MM.1S (cell line): Measurements from ENCODE around the gene KIAA1328.

ENCODE experiments used
- DNase-seq: peaks from one replicate; pipeline ENCODE4 v3.0.0-alpha.2; 2015
- H2AFZ ChIP-seq: fragments of 300-600 bp; sonication (generic); 2 replicates; pipeline ENCODE4 v1.6.0; 2016; ENCODE audit warnings: antibody characterized with exemption, low read length
- H3F3A ChIP-seq: fragments of 300-600 bp; sonication (generic); 2 replicates; pipeline ENCODE4 v1.6.1; 2016; ENCODE audit warnings: mild to moderate bottlenecking, antibody characterized with exemption, low read length, moderate library complexity, mixed read lengths; ENCODE audit not compliant: insufficient read depth
- H3K27ac ChIP-seq: fragments of 300-600 bp; sonication (generic); 2 replicates; pipeline ENCODE4 v1.5.1; 2016; ENCODE audit warnings: mild to moderate bottlenecking, low read length
- H3K27me3 ChIP-seq: fragments of 300-600 bp; sonication (generic); replicated peaks from 2 replicates; pipeline ENCODE4 v1.6.0; 2016; ENCODE audit warnings: low read length; ENCODE audit not compliant: insufficient read depth
- H3K36me3 ChIP-seq: fragments of 300-600 bp; sonication (generic); replicated peaks from 2 replicates; pipeline ENCODE4 v1.6.1; 2016; ENCODE audit warnings: mild to moderate bottlenecking, low read length, mixed read lengths; ENCODE audit not compliant: insufficient read depth
- H3K4me1 ChIP-seq: fragments of 300-600 bp; sonication (generic); 2 replicates; pipeline ENCODE4 v1.6.1; 2016; ENCODE audit warnings: low read length, mixed read lengths
- H3K4me2 ChIP-seq: fragments of 300-600 bp; sonication (generic); 2 replicates; pipeline ENCODE4 v1.6.0; 2016; ENCODE audit warnings: low read depth, low read length
- H3K4me3 ChIP-seq: fragments of 300-600 bp; sonication (generic); 2 replicates; pipeline ENCODE4 v1.5.1; 2016; ENCODE audit warnings: low read length, mixed read lengths
- H3K79me2 ChIP-seq: fragments of 300-600 bp; sonication (generic); 2 replicates; pipeline ENCODE4 v1.6.1; 2016; ENCODE audit warnings: mixed run types, low read length, mixed read lengths
- H3K9ac ChIP-seq: fragments of 300-600 bp; sonication (generic); 2 replicates; pipeline ENCODE4 v1.6.1; 2016; ENCODE audit warnings: low read length, mixed read lengths
- H3K9me2 ChIP-seq: fragments of 300-600 bp; sonication (generic); replicated peaks from 2 replicates; pipeline ENCODE4 v1.6.1; 2016; ENCODE audit warnings: mild to moderate bottlenecking, low read length, mixed read lengths; ENCODE audit not compliant: insufficient read depth
- H3K9me3 ChIP-seq: fragments of 300-600 bp; sonication (generic); replicated peaks from 2 replicates; pipeline ENCODE4 v1.6.1; 2016; ENCODE audit warnings: mild to moderate bottlenecking, low read length, mixed read lengths; ENCODE audit not compliant: insufficient read depth
- H4K20me1 ChIP-seq: fragments of 300-600 bp; sonication (generic); 2 replicates; pipeline ENCODE4 v1.6.1; 2016; ENCODE audit warnings: mild to moderate bottlenecking, low read length, moderate library complexity, mixed read lengths; ENCODE audit not compliant: insufficient read depth
- CTCF ChIP-seq: fragments of 300-600 bp; sonication (generic); IDR thresholded peaks from 2 replicates; pipeline ENCODE4 v1.5.1; 2016; ENCODE audit warnings: antibody characterized with exemption, low read length, mixed read lengths
- EZH2 ChIP-seq: fragments of 300-600 bp; sonication (generic); optimal IDR thresholded peaks from 2 replicates; pipeline ENCODE3; 2017; ENCODE audit warnings: low read depth, mild to moderate bottlenecking, antibody characterized with exemption, low read length, mixed read lengths
- EZH2phosphoT487 ChIP-seq: fragments of 300-600 bp; sonication (generic); IDR thresholded peaks from 2 replicates; pipeline ENCODE4 v1.6.1; 2018; ENCODE audit warnings: antibody characterized with exemption, low read length

KIAA1328 gene

GRCh38 chr18:36856815-36857214 is 27.9 kb downstream of the KIAA1328 start:
- no peak for DNase-seq
- no peak overlapping the region for H3K9ac ChIP-seq
- no peaks in the 10 kb centered on the region for H4K20me1 ChIP-seq
- H3K9me2 ChIP-seq: no peaks in the 10 kb centered on the region
- H3K4me2 ChIP-seq: no peak overlapping the region
- no peak overlapping the region for H2AFZ ChIP-seq
- H3K4me1 ChIP-seq: no peaks in the 10 kb centered on the region
- H3K27ac ChIP-seq: no peak overlapping the region
- no peaks in the 10 kb centered on the region for H3K9me3 ChIP-seq
- no peaks in the 10 kb centered on the region for H3K79me2 ChIP-seq
- H3K27me3 ChIP-seq: no peaks in the 10 kb centered on the region
- no peak for TF ChIP-seq CTCF
- no peak for TF ChIP-seq EZH2phosphoT487
- TF ChIP-seq EZH2: no peak
- H3K4me3 ChIP-seq: no peak overlapping the region
- H3F3A ChIP-seq: no peaks in the 10 kb centered on the region
- H3K36me3 ChIP-seq: no peaks in the 10 kb centered on the region

GRCh38 chr18:36862182-36862581 is 33.3 kb downstream of the KIAA1328 start:
- no peaks in the 10 kb centered on the region for H3K79me2 ChIP-seq
- H3K27me3 ChIP-seq: no peaks in the 10 kb centered on the region
- no peaks in the 10 kb centered on the region for H3K36me3 ChIP-seq
- H3F3A ChIP-seq: no peaks in the 10 kb centered on the region
- no peaks in the 10 kb centered on the region for H3K9me2 ChIP-seq
- no peak overlapping the region for H3K27ac ChIP-seq
- DNase-seq: no peak
- no peaks in the 10 kb centered on the region for H3K9me3 ChIP-seq
- H3K4me1 ChIP-seq: no peaks in the 10 kb centered on the region
- no peak overlapping the region for H3K9ac ChIP-seq
- H4K20me1 ChIP-seq: no peaks in the 10 kb centered on the region
- TF ChIP-seq EZH2phosphoT487 (no peak), CTCF (no peak), EZH2 (no peak)
- no peak overlapping the region for H3K4me3 ChIP-seq
- H3K4me2 ChIP-seq: no peak overlapping the region
- no peak overlapping the region for H2AFZ ChIP-seq

- Histone ChIP-seq H4K20me1 (no peaks in the 10 kb centered on the region), H3K27ac (no peak overlapping the region), H3K4me1 (no peaks in the 10 kb centered on the region), H3K9ac (no peak overlapping the region), H3K9me3 (no peaks in the 10 kb centered on the region), H3K27me3 (no peaks in the 10 kb centered on the region), H3K4me2 (no peak overlapping the region), H3K4me3 (no peak overlapping the region), H3K9me2 (no peaks in the 10 kb centered on the region), H3F3A (no peaks in the 10 kb centered on the region), H3K36me3 (no peaks in the 10 kb centered on the region), H3K79me2 (no peaks in the 10 kb centered on the region), H2AFZ (no peak overlapping the region)
- TF ChIP-seq CTCF: no peak
- TF ChIP-seq EZH2: no peak
- no peak for TF ChIP-seq EZH2phosphoT487
- DNase-seq: no peak
Measured at GRCh38 chr18:36867056-36867455, 38.1 kb downstream of the KIAA1328 start.

- no peak for TF ChIP-seq EZH2phosphoT487
- TF ChIP-seq CTCF: no peak
- no peak for TF ChIP-seq EZH2
Measured at GRCh38 chr18:36871801-36872200, 42.9 kb downstream of the KIAA1328 start.

More at GRCh38 chr18:36871801-36872200, 42.9 kb downstream of the KIAA1328 start:
- Histone ChIP-seq H3K36me3 (no peaks in the 10 kb centered on the region), H3K79me2 (no peaks in the 10 kb centered on the region), H3K4me3 (no peak overlapping the region), H3K9ac (no peak overlapping the region), H4K20me1 (no peaks in the 10 kb centered on the region), H2AFZ (no peak overlapping the region), H3K9me2 (no peaks in the 10 kb centered on the region), H3K4me2 (no peak overlapping the region), H3F3A (no peaks in the 10 kb centered on the region), H3K9me3 (no peaks in the 10 kb centered on the region), H3K27ac (no peak overlapping the region), H3K27me3 (no peaks in the 10 kb centered on the region), H3K4me1 (no peaks in the 10 kb centered on the region)
- no peak for DNase-seq
